ENCODE results near the gene NUMA1.

The NUMA1 gene

DNA sequence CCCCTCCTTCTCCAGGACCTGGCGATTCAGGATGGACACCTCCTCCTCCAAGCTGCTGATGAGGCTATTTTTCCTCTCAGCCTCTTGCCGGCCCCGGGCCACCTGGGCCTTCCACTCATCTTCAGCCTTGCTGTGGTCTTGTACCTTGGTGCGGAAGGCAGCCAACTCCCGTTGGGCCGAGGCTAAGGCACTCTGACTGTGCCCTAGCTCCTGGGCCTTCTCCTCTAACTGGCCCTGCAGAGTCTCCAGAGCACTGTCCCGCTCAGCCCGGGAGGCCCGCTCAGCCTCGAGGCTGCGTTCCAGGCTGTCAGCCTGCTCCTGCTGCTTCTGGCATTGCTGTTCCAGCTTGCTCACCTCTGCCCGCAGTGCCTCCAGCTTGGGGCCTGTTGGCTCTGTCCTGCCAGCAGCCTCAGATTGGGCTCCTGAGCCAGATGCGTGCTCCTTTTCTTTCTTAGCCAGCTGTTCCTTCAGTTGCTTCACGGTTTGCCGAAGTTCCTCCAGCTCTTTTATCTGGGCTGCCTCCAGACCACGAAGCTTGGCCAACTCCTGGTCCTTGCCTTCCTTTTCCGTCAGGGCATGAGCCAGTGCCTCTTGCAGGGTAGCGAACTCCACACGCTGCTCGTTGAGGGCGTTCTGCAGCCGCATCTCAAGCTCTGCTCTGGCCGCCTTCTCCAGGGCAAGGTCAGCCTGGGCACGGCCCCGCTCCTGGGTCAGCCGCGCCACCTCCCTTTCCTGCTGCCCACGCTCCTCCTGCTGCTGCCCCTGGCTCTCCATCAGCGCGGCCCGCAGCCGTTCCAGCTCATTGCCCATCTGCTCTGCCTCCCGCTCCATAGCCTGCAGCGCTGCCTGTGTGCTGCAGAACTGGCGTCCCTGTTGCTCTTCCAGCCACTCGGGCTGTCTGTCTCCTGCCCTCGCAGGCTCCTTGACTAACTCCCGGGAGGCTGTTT, 66.3 kb downstream of the NUMA1 start:
- no peak for DNase-seq (ENCODE audit: low read depth)

DNA sequence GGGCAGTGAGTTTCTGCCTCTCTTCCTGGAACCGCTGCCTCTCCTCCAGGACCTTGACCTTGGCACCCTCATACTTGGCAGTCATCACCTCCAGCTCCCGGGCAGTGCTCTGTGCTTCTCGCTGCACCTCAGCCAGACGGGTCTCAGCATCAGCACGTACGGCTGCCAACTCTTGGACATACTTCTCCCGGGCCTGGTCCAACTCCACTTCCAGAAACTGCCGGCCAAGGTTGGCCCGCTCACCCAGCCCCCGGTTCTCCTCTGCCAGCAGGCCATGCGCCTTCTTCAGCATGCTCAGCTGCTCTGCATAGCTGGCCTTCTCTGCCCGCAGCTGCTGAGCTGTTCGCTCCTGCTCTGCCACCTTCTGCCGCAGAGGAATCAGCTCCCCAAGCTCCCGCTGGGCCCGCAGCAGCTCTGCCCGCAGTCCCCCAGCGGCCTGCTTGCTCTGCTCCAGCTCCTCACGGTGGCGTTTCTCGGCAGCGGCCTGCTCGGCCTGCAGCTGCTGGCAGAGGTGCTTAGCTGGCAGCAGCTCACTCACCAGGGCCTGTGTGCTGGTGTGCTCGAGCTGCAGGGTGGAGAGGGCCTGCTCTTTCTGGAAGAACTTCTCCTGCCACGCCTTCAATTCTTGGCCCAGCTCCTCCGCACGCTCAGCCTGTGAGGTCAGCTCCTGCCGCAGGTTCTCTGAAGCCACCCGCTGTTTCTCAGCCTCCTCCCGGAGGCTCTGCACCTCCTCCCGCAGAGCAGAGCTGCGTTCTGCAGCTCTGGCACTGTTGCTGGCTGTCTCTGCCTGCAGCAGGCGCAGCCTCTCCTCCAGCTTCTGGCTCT, 67.2 kb downstream of the NUMA1 start:
- no peak for DNase-seq (ENCODE audit: low read depth)

DNA sequence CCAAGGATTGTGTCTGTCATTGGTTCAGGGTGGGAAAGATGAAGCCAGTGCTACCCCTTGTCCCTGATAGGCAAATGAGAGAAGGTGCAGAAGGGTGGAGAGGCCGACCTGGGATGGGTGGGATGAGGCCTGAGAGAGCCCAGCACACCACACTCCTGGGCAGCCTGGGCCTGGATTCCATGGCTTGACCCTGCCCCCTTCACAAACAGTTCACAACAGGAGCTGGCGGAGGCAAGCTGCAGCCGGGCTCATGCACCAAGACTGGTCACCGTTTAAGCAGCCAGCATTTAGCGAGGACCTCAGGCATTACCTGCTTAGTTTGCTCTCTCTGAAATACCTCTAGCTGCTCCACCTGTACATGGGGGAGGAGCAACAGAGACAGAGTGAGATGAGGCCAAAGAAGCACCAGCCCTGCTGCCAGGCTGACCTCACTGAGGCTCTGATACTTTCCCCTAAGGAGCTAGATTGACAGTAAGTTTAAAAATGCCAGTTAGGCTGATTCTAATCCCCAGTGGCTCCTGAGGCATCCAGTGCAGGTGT, 68.2 kb downstream of the NUMA1 start:
- DNase-seq (ENCODE audit: low read depth) = no peak

DNA sequence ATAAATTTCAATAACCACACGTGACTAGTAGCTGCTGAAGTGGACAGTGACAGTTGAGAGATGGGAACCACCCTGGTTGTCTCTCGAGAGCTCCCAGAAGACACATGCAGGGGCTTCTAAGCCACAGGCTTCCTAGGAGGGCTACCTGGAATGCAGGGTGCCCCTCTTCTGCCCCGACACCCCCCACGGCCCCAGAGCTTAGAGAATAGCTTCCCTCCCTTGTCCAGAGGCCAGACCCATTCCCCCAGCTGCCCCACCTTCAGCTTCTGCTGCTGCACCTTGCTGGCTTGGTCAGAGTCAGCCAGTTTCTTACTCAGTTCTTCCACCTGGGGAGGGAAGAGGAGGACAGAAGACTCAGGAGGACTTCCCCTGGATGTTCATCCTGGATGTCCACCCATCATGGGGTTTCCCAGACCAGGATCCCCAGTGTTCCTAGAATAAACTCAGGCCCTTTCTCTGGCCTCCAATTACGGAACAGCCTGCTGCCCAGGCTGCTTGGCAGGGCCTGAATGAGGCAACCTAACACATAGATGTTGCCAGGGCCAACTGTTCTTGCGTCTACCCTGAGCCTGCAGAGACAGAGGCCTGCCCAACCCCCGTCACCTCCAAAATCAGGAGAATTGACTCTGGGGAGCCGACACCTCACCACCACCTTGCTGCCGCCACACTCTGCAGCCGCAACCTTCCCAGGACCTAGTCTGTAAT, 69.7 kb downstream of the NUMA1 start:
- no peak for DNase-seq (ENCODE audit: low read depth)

DNA sequence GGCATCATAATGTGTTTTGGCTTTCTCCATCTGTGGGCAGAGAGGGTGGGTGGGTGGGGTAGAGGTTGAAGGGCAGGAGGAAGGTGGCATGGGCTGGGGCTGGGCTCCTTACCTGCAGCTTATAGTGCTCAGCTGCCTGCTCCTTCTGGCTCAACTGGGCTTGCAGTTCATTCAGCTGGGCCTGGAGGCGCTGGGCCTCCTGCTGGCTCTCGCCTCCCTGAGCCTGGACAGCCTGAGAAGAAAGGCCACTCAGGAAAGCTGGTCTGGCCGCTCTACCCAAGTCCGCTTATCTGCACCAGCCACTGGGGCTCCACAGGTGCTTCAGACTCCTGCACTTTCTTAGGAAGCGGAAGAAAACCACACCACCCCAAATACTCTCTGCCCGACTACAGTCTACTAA, 71.2 kb downstream of the NUMA1 start:
- DNase-seq (ENCODE audit: low read depth) = no peak

DNA sequence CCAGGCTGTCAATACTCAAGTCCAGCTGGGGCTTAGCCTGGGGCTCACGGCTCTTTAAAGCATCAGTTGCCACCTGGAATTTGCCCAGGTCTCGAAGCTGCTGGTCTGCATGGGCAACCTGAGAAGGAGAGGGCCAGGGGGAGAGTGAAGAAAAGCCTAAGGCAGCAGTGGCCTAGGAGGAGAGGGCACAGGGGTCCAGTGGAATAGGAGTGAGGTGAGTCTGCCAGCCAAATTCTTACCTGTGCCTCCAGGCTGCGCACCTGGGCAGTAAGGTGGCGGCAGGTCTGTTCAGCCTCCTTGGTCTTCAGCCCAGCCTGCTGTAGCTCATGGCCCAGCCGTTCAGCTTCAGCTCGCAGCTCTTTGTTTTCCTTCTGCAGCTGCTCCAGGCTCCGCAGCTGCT, 71.6 kb downstream of the NUMA1 start:
- no peak for DNase-seq (ENCODE audit: low read depth)

DNA sequence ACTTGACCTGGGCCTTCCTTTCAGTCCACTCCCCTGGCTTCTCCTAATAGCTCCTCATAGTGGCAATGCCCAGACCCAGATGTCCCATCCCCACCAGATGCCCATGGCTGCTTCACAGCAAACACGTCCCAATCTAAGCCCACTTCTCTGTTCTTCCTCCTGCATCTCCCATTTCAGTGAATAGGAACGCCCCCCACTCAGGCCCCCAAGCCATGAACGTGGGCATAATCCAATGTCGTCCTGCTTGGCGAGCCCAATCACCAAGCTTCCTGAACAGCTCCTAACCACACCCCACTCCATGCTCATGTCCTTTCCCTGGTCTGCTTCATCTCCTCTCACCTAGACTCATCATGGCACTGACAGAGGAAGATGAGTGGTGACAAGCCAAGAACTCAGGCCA, 72.8 kb downstream of the NUMA1 start:
- DNase-seq (ENCODE audit: low read depth) = no peak

DNA sequence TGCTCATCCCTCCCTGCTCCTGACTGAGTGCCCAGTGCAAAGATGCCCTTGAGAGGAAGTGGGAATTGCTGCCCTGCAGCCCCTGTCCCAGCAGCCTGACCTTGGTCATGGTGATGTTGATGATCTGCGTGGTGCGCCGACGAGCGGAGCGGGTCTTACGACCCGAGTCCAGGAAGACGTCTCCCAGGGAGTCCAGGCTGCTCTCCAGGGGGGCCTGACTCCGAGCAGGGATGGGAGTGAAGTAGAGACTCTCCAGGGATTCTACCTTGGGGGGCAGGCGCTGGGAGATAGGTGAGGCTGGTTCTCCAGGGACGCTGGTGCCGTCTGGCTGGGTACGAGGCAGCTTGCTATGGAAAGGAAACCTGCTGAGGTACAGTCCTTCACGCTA, 73.3 kb downstream of the NUMA1 start:
- DNase-seq (ENCODE audit: low read depth) = no peak

DNA sequence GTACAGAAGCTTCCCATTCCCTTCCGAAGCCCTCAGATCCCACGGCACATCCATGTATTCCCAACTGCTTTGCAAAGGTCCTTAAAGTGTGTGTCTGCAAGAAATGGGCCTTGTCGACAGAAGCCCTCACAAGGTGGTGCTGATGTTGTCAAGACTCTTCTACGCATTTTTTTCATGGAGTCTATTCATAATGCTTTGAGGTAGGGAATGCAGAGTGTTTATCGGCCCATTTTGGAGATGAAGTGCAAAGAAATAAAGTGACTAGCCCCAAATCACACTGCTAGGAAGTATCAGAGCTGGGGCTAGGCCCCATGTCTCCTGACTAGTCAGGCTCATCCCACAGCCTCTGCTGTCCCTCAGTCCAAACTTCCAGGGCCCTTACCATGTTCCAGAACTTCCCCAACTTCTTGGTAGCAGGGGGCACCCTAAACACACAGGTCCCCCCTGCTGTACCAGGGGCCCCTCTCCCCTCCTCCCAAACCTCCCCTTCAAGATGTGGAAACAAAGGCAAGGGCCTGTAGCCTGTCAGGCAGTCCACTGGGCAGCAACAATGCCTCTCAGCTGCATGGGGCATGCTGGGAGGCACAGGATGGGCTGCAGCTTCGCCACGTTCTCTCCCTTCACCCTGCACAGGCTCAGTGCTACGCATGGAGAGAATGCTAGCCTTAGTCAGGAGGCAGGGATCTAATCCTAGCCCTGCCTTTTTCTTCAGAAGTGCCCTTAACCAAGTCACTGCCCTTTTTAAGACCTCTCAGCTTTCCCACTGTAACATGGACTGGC, 73.8 kb downstream of the NUMA1 start:
- DNase-seq (ENCODE audit: low read depth) = no peak

DNA sequence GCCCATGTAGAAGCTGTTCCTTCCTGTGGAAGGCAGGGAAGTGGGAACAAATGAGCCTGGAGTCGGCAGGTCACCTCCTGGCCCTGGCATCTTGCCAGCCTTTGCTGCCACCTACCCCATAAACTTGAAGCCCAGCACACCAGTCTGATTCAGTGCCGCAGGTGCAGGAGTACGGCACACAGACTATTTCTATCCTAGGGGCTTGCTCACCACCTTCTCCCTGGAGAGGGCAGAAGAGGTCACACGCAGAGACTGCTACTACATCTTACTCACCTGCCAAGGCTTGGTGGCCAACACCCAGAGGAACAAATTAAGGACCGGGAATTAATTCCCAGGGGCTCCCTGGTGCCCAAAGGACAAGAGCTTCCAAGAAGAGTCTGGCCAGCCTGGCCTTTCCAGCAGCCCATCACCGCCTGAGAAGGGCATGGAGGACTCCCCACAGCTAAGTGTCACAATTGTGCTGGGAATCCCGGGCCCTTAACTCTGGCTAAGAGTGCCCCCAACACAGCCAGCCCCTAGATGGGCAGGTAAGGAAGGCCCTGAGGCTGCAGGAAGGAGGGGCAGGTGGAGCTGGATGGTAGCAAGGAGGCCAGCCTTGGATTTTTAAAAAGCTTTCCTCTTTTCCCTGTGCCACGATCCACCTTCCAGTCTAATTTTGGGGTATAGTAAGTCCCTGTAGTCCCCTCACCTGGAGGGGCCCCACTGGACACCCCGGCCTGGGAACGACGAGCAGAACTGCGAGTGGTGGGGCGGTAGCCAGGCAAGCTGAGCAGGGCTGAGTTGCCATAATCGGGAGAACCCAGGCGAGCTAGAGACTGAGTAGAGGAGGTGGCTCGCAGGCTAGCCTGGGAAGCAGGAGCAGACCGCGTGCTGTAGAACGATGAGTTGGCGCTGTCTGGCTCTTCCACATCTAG, 74.7 kb downstream of the NUMA1 start:
- DNase-seq (ENCODE audit: low read depth) = no peak

DNA sequence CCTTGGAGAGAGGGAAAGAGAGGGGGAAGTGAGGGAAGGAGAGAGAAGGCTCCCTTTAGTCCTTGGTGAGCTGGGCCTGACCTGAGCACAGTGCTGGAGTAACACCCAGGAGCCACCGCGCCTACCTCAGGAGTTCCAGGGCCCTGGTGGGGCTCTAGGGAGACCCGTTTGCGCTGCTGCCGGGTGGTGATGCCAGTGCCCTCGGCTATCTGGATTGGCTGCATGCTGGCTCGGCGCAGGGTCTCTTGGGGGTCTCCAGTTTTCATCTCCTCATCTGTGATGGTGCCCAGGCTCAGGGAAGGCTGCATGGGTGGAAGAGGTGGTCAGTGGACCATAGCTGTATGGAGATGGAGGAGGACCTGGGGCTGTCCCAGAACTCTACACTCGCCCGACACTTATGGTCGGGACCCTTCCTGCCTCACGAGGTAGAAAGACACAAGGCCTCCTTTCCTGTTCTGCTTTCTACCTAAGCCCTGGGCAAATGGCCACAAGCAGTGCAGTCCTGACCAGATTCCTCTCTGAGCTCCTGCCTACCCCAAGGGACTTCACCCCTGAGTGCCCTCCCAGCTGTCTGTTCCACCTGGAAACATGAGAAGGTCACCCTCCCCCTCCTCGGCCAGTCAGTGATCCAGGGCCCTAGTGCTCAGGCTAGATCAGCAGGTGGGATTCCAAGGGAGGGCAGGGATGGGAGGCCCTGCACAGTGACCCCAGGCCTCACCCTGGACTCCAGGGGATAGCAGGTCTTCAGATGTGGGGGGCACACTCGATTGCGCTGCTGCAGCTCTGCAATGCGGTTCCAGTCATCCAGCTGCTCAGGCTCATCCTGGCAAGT, 75.6 kb downstream of the NUMA1 start:
- DNase-seq (ENCODE audit: low read depth) = no peak

DNA sequence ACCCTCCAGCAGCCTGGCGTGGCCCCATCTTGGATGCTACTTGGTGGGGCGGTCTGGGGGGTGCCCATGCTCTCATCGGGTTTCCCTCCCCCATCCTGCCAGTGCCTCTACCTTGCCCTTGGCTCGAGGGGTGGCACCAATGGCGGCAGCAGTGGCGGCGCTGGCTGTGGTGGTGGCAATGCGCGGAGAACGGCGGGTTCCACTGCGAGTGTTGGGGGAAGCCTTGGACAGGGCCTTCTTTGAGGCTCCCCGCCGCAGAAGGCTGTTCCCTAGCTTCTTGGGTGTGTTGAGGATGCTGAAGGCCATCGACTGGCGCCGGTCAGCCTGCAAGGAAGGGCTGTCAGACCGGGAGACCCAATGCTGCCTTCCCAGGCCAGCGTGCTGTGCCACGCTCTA, 76.6 kb downstream of the NUMA1 start:
- no peak for DNase-seq (ENCODE audit: low read depth)

DNA sequence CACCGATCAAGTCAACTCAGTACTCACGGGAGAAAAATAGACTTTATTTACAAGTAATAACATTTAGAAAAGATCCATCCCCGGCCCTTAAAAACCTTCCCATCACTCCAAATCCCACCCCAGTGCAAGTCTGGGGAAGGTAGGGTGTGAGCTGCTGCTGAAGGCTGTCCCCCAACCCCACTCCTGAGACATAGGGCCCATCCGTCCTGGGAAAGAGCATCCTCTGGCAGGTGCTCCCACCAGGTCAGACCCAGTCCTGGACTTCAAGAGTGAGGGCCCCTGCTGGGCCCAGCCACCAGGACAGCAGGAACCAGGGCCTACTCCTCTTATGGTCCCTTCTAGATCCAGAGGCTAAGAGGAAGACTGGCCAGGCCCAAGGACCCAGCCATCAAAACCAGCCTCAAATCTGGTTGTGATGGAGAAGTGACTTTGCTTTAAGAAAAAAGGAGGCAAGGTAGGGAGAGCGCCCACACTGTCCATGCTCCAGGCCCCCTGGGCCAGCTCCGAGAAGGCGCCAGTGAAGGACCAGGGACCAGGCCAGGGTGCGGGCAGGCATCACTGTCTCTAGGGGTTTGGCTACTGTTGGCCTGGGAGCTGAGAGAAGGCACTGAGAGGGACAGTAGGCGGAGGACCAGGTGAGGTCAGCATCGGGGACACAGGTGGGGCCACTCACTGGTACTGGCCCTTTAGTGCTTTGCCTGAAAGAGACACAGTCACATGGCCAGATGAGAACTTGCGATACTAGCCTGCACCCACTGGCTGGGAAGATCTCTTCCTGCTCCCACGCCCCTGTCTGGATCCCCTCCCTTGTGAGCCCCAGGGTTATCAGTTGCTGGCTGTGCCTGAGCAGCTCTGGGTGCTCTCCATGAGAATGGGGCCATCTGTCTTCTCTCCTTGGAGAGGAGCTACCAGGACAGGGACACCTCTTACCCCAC, 77.2 kb downstream of the NUMA1 start:
- no peak for DNase-seq (ENCODE audit: low read depth)

DNA sequence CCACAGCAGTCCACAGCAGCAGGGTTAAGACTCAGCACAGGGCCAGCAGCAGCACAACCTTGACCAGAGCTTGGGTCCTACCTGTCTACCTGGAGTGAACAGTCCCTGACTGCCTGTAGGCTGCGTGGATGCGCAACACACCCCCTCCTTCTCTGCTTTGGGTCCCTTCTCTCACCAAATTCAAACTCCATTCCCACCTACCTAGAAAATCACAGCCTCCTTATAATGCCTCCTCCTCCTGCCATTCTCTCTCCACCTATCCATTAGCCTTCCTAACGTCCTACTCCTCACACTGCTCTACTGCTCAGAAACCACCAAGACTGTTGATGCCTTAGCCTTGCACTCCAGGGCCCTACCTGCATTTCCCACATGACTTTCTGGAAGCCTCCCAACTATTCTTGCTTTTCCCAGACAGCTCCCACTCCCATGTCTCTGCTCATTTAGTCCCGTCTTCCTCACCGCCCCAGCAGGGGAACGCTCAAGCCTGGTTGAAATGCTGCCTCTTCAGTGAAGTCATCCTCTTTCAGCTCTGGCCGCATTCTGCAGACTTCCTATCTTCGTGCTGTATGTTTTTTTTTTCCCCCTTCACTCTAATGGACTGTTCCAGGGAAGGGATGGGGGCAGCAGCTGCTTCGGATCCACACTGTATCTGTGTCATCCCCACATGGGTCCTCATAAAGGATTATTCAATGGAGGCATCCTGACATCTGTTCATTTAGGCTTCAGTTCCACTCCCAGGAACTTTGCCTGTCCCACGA, 78.3 kb downstream of the NUMA1 start:
- DNase-seq (ENCODE audit: low read depth) = no peak

DNA sequence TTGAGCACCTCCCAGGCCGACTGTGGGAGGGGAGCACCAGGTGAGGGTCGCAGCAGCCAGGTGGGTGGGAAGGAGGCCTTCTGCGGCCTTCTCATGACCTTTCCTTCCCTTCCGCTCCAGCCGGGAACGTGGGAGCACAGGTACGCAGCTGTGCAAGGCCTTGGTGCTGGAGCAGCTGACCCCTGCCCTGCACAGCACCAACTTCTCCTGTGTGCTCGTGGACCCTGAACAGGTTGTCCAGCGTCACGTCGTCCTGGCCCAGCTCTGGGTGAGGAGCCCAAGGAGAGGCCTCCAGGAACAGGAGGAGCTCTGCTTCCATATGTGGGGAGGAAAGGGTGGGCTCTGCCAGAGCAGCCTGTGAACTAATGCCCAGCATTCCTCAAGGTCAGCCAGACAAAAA, 79.1 kb downstream of the NUMA1 start:
- DNase-seq (ENCODE audit: low read depth) = no peak

DNA sequence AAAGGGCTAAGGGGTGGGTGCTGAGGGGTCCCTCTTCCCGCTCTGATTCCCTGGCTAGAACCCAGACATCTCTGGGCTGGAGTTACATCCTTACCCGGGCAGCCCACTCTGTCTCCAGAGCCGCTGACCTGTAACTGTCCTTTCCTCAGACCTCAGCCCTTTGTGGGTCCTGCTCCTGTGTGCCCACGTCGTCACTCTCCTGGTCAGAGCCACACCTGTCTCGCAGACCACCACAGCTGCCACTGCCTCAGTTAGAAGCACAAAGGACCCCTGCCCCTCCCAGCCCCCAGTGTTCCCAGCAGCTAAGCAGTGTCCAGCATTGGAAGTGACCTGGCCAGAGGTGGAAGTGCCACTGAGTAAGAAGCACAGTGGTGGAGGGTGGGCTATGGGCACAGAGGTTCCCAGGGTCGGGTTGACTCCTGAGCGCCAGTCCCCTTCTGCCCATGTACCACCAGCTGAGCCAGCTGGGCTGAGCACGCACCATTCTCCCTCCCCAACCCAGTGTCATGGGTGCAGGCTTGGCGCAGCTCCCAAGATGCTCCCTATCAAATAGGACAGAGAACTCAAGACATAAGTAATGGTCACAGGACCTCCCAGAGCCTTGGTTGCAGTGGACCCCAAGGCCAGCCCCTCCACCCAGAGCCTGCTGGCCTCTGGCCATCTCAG, 80.0 kb downstream of the NUMA1 start:
- no peak for DNase-seq (ENCODE audit: low read depth)

DNA sequence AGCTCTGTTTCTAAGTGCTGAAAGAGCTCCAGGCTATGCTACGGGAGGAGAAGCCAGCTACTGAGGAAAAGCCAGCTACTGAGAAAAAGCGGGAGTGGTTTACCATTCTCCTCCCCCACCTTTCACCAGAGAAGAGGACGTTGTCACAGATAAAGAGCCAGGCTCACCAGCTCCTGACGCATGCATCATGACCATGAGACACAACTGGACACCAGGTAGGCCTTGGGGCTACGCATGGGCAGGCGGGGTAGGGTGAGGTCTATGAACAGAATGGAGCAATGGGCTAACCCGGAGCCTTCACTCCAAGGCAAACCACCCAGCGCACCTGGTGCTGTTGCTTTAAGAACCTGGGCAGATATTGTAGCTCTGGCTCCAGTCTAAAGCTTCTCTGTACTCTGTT, 80.5 kb downstream of the NUMA1 start:
- DNase-seq (ENCODE audit: low read depth) = no peak
